HG03039 (cell line): Measurements from ENCODE around the gene FTSJ3.
"Not testable (repeated sequence)": the region's sequence is repeated elsewhere in the genome, so short reads cannot be mapped to it uniquely, and the experiment has no call there.

Experiments
- ATAC-seq: cut with Tn5 transposase; IDR thresholded peaks from one replicate; pipeline ENCODE4 v1.9.1; 2021; ENCODE audit warnings: mild to moderate bottlenecking, moderate library complexity; ENCODE audit not compliant: unreplicated experiment

Gene FTSJ3

DNA sequence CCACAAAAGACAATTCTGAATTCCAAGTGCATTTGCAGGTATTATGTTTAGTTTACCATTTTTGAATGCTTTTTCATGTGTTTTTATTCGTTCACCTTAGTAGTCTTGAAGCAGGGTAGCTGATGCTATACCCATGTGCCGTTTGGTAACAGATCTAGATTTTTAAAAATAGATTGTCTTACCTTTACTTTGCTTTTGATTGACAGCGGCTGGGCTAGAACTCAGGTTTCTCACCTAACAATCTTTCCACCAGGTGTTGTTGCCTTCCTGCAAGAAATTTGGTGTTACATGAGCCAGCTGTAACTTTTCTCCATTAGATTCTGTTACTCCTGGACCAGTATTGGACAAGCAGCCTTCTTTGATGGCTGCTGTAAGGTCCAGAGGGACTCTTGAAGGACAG is 1.5 kb upstream of the FTSJ3 start:
- ATAC-seq = no peak

- no peak for ATAC-seq
Measured at GRCh38 chr17:63827801-63828221, 348 bp upstream of the FTSJ3 start.

GRCh38 chr17:63826468-63827001 is 928 bp downstream of the FTSJ3 start:
- ATAC-seq = no peak

DNA sequence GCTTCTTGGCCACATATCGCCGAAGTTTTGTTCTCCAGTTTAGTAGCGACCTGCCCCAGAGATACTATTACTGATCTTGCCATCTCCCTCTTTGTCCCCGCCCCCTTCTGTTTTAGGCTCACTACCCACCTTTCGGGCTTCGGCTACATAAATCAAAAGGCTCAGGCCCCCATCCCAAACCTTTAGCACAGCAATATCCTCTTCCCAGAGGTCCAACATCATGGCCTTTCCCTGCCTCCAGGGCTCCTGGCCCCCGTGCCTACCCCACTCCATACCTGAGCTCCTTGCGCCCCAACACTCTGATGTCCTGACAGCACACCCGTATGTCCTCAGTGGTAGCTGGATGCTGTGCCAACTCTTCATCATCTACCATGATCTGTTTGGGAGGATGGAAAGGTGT is 3.1 kb downstream of the FTSJ3 start:
- ATAC-seq = no peak

DNA sequence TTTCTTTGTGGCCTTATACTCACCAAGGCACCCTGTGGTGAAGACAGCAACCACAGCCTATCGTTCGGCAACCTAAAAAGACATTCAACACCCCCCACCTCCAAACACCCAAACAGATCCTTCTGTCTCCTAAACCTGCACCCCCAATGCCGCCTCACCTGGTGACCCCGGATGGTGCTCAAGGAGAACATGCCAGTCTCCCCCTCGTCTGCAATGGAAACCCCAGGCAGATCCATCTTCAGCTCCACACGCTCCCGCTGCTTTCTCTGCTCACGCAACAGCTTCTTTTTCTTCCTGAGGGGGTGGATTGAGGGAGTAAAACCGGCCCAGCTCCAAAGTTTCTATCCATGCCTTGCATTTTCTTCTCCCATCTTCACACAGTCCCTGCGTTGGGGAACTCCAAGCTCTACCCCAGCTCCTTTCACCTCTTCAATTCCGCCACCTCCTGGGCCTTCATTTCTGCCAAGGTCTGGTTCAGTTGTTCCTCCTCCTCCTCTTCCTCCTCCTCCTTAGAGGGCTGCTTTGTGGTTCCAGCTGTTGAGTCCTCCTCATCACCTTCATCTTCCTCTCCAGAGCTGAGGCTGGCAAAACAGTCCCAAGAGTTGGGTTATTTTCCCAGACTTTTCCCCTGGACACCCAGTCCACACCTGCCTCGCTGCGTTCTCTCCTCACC is 3.7 kb downstream of the FTSJ3 start:
- no peak for ATAC-seq

- ATAC-seq = no peak
Measured at GRCh38 chr17:63822537-63822936, 4.9 kb downstream of the FTSJ3 start.

DNA sequence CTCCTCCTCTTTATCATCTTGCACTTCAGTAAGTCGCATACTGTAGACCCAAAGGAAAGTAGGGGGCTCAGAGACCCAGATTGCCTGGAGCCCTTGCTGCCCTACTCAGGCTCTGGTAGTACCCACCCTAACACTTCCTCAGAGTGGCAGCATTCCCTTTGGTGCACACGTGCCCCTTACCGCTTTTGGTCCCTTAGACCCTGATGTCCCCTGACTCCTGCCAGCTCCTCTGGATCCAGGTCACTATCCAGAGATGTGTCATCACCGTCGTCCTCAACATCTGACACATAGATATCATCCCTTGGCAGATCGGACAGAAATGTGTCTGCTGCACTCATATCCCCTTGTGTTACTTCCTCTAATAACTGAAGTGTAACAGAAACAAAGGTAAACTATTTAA is 5.7 kb downstream of the FTSJ3 start:
- ATAC-seq = no peak

GRCh38 chr17:63820963-63821561 is 6.4 kb downstream of the FTSJ3 start:
- ATAC-seq = no peak

DNA sequence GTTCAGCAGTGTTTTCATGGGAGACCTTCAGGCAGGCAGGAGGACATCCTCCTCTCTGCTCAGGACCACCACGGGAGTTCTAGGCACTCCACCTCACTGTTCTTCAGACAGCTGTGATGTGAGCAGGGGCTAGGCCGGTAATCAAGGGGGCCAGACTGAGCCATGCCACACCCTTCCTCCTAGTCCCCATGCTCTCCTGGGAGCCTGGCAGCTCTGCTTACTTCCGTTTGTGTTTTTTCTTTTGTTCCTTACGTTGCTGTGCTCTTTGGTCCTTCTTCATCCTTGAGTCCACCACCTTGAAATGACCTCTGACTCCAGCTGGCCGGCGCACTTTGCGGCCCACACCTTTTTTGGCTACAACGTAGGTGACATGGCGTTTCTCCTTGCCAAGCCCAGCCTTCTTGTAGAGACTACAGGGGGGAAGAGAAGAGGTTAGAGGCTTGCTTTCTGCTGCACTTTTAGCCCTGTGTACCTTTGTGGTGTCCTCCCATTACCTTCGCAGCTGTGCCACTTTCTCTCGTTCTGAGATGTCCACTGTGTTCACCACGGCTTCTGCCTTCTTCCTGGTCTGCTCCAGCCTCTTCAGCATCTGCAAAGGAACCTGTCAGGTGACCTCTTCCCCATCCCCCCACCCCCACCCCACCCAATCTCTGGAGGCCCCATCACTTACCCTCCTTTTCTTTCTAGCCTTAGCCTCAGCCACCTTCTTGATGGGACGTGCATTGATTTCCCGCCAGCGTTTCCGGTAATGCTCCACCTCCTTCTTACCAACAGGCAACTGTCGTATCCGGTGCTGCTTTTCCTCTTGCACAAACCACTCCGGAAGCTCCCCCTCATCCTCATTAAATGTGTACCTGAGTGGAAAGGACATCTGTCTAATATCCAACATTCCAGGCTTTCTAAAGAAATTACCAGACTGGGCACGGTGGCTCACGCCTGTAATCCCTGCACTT is 7.6 kb downstream of the FTSJ3 start:
- ATAC-seq = no peak

DNA sequence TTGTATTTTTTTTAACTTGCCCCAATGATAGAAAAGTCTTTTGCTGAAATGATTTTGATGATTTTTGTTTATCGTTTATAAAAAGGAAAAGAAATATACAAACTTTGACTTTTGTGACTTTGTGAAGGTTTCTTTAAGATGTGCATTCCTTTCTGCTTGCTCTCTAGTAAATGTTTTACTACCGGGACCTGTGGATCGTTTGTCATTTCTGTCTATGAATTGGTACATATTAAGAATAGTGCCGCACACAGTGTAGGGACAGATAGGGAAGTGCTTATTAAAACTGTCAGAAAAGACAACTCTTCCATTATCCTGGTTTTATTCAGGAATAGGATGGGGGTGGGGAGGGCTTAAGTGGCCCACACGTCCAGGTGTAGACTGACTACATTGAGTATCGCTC is 8.3 kb downstream of the FTSJ3 start:
- no peak for ATAC-seq

- ATAC-seq = no peak
Measured at GRCh38 chr17:63817736-63818385, 9.6 kb downstream of the FTSJ3 start.

DNA sequence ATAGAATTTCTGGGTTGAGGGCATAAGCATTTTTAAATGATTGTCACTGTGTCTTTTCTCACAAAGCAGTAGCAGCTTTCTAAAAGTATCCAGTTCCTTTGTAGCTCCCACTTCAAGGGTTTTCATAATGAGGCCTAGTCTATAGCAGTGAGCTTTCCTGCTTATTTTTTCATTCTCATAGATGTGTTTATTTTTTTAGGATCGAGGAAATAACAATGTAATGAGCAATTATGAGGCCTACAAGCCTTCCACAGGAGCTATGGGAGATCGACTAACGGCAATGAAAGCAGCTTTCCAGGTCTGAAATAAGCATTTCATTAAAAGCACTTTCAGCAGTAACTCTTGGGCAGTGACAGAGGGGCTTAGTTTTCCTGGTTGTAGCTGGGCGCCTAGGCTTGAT is 10.8 kb downstream of the FTSJ3 start:
- ATAC-seq = no peak

DNA sequence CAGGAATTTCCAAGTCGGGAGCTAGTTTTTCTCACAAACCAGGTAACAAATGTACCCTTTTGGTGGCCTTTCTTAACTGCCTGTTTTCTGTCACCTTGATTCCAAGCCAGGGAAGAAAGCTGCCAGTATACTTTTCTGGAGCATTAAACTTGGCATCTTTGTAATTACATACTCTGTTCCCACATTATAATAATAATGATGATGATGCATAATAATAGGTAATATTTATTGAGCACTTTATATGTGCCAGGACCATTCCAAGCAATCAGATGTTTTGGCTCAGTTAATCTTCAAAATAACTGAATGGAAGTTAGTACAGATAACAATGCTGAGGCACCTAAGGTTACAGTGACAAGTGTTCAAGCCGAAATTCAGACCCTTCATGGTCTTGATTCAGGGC is 11.3 kb downstream of the FTSJ3 start:
- ATAC-seq = no peak

DNA sequence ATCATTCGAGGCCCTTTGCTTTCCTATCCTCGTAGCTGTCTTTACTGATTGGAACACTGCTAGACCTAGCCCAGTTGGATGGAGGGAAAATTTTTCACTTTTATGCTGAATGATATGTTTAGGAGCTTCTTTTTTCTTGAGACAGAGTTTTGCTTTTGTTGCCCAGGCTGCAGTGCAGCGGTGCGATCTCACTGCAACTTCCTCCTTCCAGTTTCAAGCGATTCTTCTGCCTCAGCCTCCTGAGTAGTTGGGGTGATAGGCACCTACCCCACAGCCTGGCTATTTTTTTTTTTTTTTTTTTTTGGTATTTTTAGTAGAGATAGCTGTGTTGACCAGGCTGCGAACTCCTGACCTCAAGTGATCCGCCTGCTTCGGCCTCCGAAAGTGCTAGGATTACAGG is 17.5 kb downstream of the FTSJ3 start:
- ATAC-seq = no peak

GRCh38 chr17:63805591-63805990 is 21.9 kb downstream of the FTSJ3 start:
- ATAC-seq = no peak

- no peak for ATAC-seq
Measured at GRCh38 chr17:63804328-63804727, 23.1 kb downstream of the FTSJ3 start.

- ATAC-seq = no peak
Measured at GRCh38 chr17:63800783-63801182, 26.7 kb downstream of the FTSJ3 start.

GRCh38 chr17:63798572-63799106 is 28.8 kb downstream of the FTSJ3 start:
- ATAC-seq = no peak

GRCh38 chr17:63796375-63796774 is 31.1 kb downstream of the FTSJ3 start:
- ATAC-seq = not testable (repeated sequence)

GRCh38 chr17:63792055-63792729 is 35.3 kb downstream of the FTSJ3 start:
- no peak for ATAC-seq
